ENCODE data around the gene PDF. TPM values are rescaled to one million over a fixed set of nuclear protein-coding genes. Genes with fewer than 3 reads are reported as not detected.

PDF gene
- total RNA-seq, 4 donors from 2014 or later: 17.7 to 23.3 (median 18.9) TPM

- Histone ChIP-seq H3K27me3 (no peaks in the 10 kb centered on the region), H3K36me3 (peaks cover 0 to 24% (median 0%) of the 10 kb centered on the region in 3 donors), H3K4me3 (no peak overlapping the region), H3K27ac (no peak overlapping the region), H3K9me3 (no peaks in the 10 kb centered on the region), H3K4me1 (peaks cover 0 to 4% (median 0%) of the 10 kb centered on the region in 4 donors)
- no peak for TF ChIP-seq CTCF (IDR thresholded peaks at IDR 0.05)
- no peak for DNase-seq
Measured at GRCh38 chr16:69346683-69347082, 16.3 kb upstream of the PDF start.

- no peaks in the 10 kb centered on the region for H3K27me3 ChIP-seq
- H3K9me3 ChIP-seq: no peaks in the 10 kb centered on the region
- no peak for DNase-seq
- peak overlapping the region in 1 of 4 donors; percentile 13 for H3K27ac ChIP-seq
- no peak overlapping the region for H3K4me3 ChIP-seq
- H3K4me1 ChIP-seq: peaks cover 0 to 12% (median under 1%) of the 10 kb centered on the region in 4 donors
- peaks cover 0 to 28% (median 0%) of the 10 kb centered on the region in 3 donors for H3K36me3 ChIP-seq
- TF ChIP-seq CTCF (IDR thresholded peaks at IDR 0.05) (no peak), POLR2A (IDR thresholded peaks at IDR 0.05) (no peak)
Measured at GRCh38 chr16:69345923-69346322, 15.5 kb upstream of the PDF start.

GRCh38 chr16:69344171-69344570, 13.8 kb upstream of the PDF start:
- no peaks in the 10 kb centered on the region for H3K27me3 ChIP-seq
- no peak for DNase-seq
- no peaks in the 10 kb centered on the region for H3K9me3 ChIP-seq
- H3K4me3 ChIP-seq: no peak overlapping the region
- TF ChIP-seq CTCF (IDR thresholded peaks at IDR 0.05) (no peak), POLR2A (IDR thresholded peaks at IDR 0.05) (no peak)
- peaks cover 0 to 24% (median 8%) of the 10 kb centered on the region in 4 donors for H3K4me1 ChIP-seq
- peaks cover 0 to 21% (median 0%) of the 10 kb centered on the region in 3 donors for H3K36me3 ChIP-seq
- H3K27ac ChIP-seq: no peak overlapping the region

- Histone ChIP-seq H3K4me3 (peak overlapping the region; percentile 78 to 93 (median 85)), H3K9me3 (no peaks in the 10 kb centered on the region), H3K27ac (peak overlapping the region; percentile 84 to 97 (median 92)), H3K36me3 (peaks cover 0 to 36% (median 0%) of the 10 kb centered on the region in 3 donors), H3K27me3 (no peaks in the 10 kb centered on the region), H3K4me1 (peaks cover 6 to 37% (median 12%) of the 10 kb centered on the region in 4 donors)
- no peak for DNase-seq
- TF ChIP-seq POLR2A (IDR thresholded peaks at IDR 0.05) (no peak), CTCF (IDR thresholded peaks at IDR 0.05) (no peak)
Measured at GRCh38 chr16:69340095-69340644, 9.8 kb upstream of the PDF start.

- TF ChIP-seq CTCF (IDR thresholded peaks at IDR 0.05) (peak; percentile 86 to 94 (median 90)), POLR2A (IDR thresholded peaks at IDR 0.05) (peak in 1 of 2 donors; percentile 44)
- Histone ChIP-seq H3K9me3 (no peaks in the 10 kb centered on the region), H3K4me1 (peaks cover 6 to 37% (median 12%) of the 10 kb centered on the region in 4 donors), H3K36me3 (peaks cover 0 to 43% (median 0%) of the 10 kb centered on the region in 3 donors), H3K4me3 (peak within 1 kb of the TSS; percentile 78 to 93 (median 85)), H3K27me3 (no peaks in the 10 kb centered on the region), H3K27ac (peak within 1 kb of the TSS; percentile 84 to 97 (median 92))
- peak; percentile 94 to 98 (median 95) for DNase-seq
Measured at GRCh38 chr16:69339289-69340094, 9.1 kb upstream of the PDF start, which contains the start of the genes COG8 and NIP7. Gene COG8 (minus strand): TSS chr16:69339564. CDS start chr16:69339552, 12 bp downstream. Gene NIP7 (plus strand): TSS chr16:69339772. CDS start chr16:69339830, 58 bp downstream.

All from Peyer's patch (tissue), 4 donors.